T-helper 2 cell treated with Interferon-gamma antibody and Interleukin-4, amounts not matched to agents 5 μg/mL and 100 μg/mL, for 36 hours (primary cell): ENCODE measurements around the gene POTEI.
"Not testable (repeated sequence)": the region's sequence is repeated elsewhere in the genome, so short reads cannot be mapped to it uniquely, and the experiment has no call there.

Source experiments
- DNase-seq: peaks from one replicate; pipeline ENCODE4 v3.0.0; 2021; ENCODE audit warnings: low spot score
- H3K27ac Mint-ChIP-seq: one replicate; pipeline ENCODE4 v1.8.0; 2021; ENCODE audit warnings: mild to moderate bottlenecking, mixed read lengths
- H3K27me3 Mint-ChIP-seq: one replicate; pipeline ENCODE4 v1.8.0; 2021; ENCODE audit warnings: low read depth, mixed read lengths
- H3K36me3 Mint-ChIP-seq: one replicate; pipeline ENCODE4 v1.8.0; 2021; ENCODE audit warnings: low read depth, mixed read lengths
- H3K4me1 Mint-ChIP-seq: one replicate; pipeline ENCODE4 v1.8.0; 2021; ENCODE audit warnings: low read depth, mixed read lengths
- H3K4me3 Mint-ChIP-seq: one replicate; pipeline ENCODE4 v1.8.0; 2022; ENCODE audit warnings: mild to moderate bottlenecking, moderate library complexity, mixed read lengths
- H3K9me3 Mint-ChIP-seq: one replicate; pipeline ENCODE4 v1.8.0; 2021; ENCODE audit warnings: mixed read lengths

Gene POTEI

DNA sequence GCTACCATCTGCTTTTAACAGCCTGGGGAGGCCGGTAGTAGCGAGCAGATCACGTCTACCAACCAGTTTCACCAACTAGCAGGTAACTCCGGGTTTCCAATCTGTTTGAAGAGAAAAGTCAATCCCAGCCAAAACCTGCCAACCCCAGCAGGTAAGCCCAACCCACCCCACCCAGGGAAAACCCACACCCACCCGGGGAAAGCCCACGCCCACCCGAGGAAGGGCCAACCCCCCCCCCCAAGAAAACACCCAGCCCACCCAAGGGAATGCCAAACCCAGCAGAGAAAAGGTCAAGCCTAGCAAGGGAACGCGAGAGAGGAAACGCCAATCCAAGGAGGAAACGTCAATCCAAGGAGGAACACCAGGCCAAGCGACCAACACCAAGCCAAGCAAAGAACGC is at the start of gene POTEI:
TSS of gene POTEI (minus strand) at position 101 of the 400 bp plus-strand sequence. CDS start at position 8, 93 bp downstream.
- H3K36me3 Mint-ChIP-seq, H3K27me3 Mint-ChIP-seq, H3K4me3 Mint-ChIP-seq, DNase-seq, H3K9me3 Mint-ChIP-seq, H3K4me1 Mint-ChIP-seq, H3K27ac Mint-ChIP-seq: not testable (repeated sequence)

GRCh38 chr2:130556441-130556840 is 47.3 kb upstream of the POTEI start:
- not testable (repeated sequence) for H3K27me3 Mint-ChIP-seq, H3K4me3 Mint-ChIP-seq, H3K36me3 Mint-ChIP-seq, H3K4me1 Mint-ChIP-seq, DNase-seq, H3K27ac Mint-ChIP-seq, H3K9me3 Mint-ChIP-seq

DNA sequence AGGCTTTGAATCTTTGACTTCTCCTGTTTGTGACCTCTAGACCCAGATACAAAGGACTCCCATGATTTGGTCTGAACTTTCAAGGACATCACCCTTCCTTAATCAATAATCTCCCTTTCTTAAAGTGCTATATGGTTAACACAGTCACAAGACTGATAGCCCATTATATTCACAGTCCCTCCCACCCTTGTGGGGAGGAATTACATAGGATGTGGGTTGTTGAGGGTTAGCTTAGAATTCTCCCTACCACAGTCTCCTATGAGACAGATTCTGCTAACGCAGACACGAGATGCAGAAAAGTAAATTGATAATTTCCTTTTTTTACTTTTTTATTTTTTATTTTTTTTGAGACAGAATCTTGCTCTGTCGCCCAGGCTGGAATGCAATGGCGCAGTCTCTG is 45.0 kb upstream of the POTEI start:
- H3K4me1 Mint-ChIP-seq, H3K36me3 Mint-ChIP-seq, H3K9me3 Mint-ChIP-seq, H3K27ac Mint-ChIP-seq, H3K27me3 Mint-ChIP-seq, DNase-seq, H3K4me3 Mint-ChIP-seq: not testable (repeated sequence)

GRCh38 chr2:130549475-130549874 is 40.3 kb upstream of the POTEI start:
- not testable (repeated sequence) for H3K27ac Mint-ChIP-seq, H3K27me3 Mint-ChIP-seq, H3K9me3 Mint-ChIP-seq, H3K4me1 Mint-ChIP-seq, DNase-seq, H3K4me3 Mint-ChIP-seq, H3K36me3 Mint-ChIP-seq

GRCh38 chr2:130548418-130548817 is 39.3 kb upstream of the POTEI start:
- H3K4me1 Mint-ChIP-seq, H3K4me3 Mint-ChIP-seq, H3K27ac Mint-ChIP-seq, DNase-seq, H3K27me3 Mint-ChIP-seq, H3K9me3 Mint-ChIP-seq, H3K36me3 Mint-ChIP-seq: not testable (repeated sequence)

GRCh38 chr2:130544978-130545377 is 35.9 kb upstream of the POTEI start:
- not testable (repeated sequence) for H3K4me1 Mint-ChIP-seq, H3K27ac Mint-ChIP-seq, H3K27me3 Mint-ChIP-seq, H3K4me3 Mint-ChIP-seq, H3K36me3 Mint-ChIP-seq, H3K9me3 Mint-ChIP-seq, DNase-seq

DNA sequence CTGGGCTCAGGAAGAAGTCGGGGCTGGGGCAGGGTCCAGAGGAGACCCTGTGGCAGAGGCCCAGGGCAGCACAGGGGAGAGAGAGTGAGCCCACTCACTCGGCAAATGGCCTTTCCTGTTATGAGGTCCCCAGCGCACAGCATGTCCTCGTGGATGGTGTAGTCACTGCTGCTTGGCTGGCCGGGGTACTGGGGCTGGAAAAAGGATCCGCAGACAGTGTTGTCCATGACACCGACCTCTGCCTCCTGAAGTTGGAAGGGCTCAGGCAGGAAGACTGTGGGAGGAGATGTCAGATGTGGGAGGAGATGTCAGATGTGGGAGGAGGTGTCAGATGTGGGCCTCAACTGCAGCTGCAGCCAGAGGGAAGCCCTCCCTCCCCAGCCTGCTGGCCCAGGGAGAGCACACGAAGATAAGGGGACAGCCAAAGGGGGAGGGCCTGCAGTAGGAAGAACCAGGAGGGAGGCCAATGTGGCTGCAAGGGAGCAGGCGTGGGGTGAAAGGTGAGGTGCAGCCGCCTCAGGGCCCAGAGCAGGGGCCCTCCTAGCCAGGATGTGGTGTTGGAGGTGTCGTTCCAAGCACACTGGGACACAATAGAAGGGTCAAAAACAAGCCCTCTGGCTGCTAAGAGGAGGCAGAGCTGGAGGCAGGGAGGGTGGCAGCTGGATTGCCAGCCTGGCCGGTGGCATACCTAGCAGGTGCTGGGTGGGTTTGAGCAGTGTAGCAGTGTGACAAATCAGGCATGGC is 34.8 kb upstream of the POTEI start:
- not testable (repeated sequence) for H3K9me3 Mint-ChIP-seq, H3K36me3 Mint-ChIP-seq, H3K4me3 Mint-ChIP-seq, H3K4me1 Mint-ChIP-seq, H3K27ac Mint-ChIP-seq, H3K27me3 Mint-ChIP-seq, DNase-seq

DNA sequence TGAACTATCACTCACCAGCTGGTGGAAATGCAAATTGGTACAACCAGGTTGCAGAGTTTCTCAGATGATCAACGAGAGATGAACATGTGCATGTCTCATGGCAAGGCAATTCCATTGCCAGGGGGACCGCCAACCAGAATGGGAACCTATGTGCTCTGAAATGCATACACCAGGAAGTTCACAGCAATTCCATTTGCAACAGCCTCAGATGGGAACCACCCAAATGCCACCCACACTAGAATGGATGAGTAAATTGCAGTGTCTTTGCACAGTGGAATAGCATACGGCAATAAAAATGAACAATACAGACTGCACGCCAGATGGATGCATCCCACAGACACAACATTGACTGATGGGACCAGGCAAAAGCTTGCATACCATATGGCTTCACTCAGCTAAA is 33.7 kb upstream of the POTEI start:
- H3K36me3 Mint-ChIP-seq, DNase-seq, H3K9me3 Mint-ChIP-seq, H3K27me3 Mint-ChIP-seq, H3K4me3 Mint-ChIP-seq, H3K27ac Mint-ChIP-seq, H3K4me1 Mint-ChIP-seq: not testable (repeated sequence)

GRCh38 chr2:130538271-130538670 is 29.1 kb upstream of the POTEI start:
- not testable (repeated sequence) for DNase-seq, H3K36me3 Mint-ChIP-seq

DNA sequence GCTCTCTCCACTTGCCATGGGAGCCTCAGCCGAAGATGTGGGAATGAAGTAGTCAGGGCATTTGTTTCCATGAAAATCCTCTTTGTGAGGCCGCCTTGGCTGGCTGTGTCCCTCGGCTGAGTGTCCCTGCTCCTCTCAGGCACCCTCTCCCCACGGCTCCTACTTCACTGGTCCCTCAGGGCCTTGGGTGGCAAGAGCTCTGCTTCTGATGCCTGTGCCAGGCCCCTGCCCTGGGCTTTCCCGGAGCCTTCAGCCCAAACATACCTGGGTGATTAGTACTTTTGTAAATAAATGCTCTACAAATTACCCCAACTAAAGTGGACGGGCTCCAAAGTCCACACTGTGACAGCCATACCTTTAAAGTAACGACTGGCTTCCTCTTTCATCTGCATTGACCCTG is 27.5 kb upstream of the POTEI start:
- not testable (repeated sequence) for H3K4me3 Mint-ChIP-seq, H3K9me3 Mint-ChIP-seq, H3K36me3 Mint-ChIP-seq, DNase-seq, H3K27ac Mint-ChIP-seq, H3K27me3 Mint-ChIP-seq, H3K4me1 Mint-ChIP-seq

More at GRCh38 chr2:130538271-130538670, 29.1 kb upstream of the POTEI start:
- not testable (repeated sequence) for H3K27ac Mint-ChIP-seq, H3K27me3 Mint-ChIP-seq, H3K9me3 Mint-ChIP-seq, H3K4me1 Mint-ChIP-seq, H3K4me3 Mint-ChIP-seq

DNA sequence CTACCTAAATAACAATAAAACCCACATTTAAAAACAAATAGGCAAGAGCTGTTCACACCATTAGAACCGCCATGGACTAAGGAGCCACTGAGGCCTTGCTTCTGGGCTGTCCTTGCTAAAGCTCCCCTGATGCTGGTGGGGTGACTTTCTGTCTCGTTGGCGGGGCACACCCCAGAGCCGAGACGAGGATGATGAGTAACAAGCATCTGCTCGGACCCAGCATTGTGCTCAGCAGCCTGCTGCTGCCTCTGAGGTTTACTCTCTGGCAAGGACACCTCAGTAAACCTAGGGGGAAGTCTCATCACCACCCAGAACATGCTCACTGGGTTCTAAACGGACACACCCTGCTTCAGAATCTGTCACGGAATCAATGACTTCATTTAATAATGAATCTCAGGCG is 22.5 kb upstream of the POTEI start:
- not testable (repeated sequence) for DNase-seq, H3K4me3 Mint-ChIP-seq, H3K27me3 Mint-ChIP-seq, H3K4me1 Mint-ChIP-seq, H3K9me3 Mint-ChIP-seq, H3K36me3 Mint-ChIP-seq, H3K27ac Mint-ChIP-seq

- not testable (repeated sequence) for H3K36me3 Mint-ChIP-seq, H3K9me3 Mint-ChIP-seq, H3K27me3 Mint-ChIP-seq, H3K4me1 Mint-ChIP-seq, H3K4me3 Mint-ChIP-seq, DNase-seq, H3K27ac Mint-ChIP-seq
These were observed 22.1 kb upstream of the POTEI start for GRCh38 chr2:130531225-130531624.

GRCh38 chr2:130530212-130530611 is 21.1 kb upstream of the POTEI start:
- not testable (repeated sequence) for H3K36me3 Mint-ChIP-seq, H3K27me3 Mint-ChIP-seq, H3K4me3 Mint-ChIP-seq, H3K27ac Mint-ChIP-seq, H3K9me3 Mint-ChIP-seq, H3K4me1 Mint-ChIP-seq, DNase-seq

DNA sequence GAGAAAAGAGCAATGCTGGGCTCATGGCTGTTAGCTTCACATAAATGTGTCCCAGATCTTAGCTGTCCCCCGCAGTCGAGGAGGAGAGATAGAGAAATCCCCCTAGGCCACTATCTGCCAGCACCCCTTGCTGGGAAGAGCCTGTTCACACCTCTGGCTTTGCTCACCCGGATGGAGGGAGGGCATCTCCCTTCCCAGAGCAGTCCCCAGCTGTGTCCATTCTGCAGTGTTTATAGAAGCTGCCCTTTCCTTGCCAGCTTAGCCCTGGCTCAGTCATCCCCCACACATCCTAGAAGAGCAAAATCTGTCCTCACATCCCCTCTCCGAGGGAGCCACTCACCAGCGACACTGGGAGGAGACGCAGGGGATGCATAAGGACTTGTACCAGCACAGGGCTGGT is 20.4 kb upstream of the POTEI start:
- DNase-seq, H3K4me1 Mint-ChIP-seq, H3K27me3 Mint-ChIP-seq, H3K36me3 Mint-ChIP-seq, H3K27ac Mint-ChIP-seq, H3K4me3 Mint-ChIP-seq, H3K9me3 Mint-ChIP-seq: not testable (repeated sequence)

- H3K27me3 Mint-ChIP-seq = not testable (repeated sequence)
These were observed 18.3 kb upstream of the POTEI start for GRCh38 chr2:130527365-130527967.

More at GRCh38 chr2:130527365-130527967, 18.3 kb upstream of the POTEI start:
- not testable (repeated sequence) for H3K4me1 Mint-ChIP-seq, DNase-seq, H3K4me3 Mint-ChIP-seq, H3K9me3 Mint-ChIP-seq, H3K27ac Mint-ChIP-seq, H3K36me3 Mint-ChIP-seq
